ENCODE measurements around the gene LAMA2. TPM values are rescaled to one million over a fixed set of nuclear protein-coding genes. Genes with fewer than 3 reads are reported as not detected.
A peak's percentile ranks its signal among the peaks of the same experiment; 100 is the strongest.

The LAMA2 gene
- total and polyA plus RNA-seq, 2 donors (not counting 3 experiments of a cell fraction or from before 2014, with no cell fraction given): 0.51 to 0.75 TPM

DNA sequence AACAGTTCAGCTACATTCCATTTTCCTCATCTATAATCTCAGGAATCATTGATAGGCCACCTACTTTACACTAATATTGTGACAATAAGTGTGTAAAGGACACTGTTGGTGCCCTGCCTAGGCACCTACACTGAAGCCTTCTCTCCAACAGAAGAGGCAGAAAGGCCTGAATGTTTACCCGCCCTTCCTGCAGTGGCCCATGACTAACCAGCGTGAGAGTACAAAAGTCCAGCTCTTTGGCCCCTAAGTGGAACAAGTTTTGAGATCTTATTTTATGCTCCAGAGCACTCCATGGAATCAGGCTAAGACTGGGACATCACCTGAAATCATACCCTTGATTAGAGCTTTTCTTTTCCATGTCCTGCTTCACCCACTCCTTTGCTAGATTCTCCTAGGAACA, 467.3 kb downstream of the LAMA2 start:
- DNase-seq (ENCODE audit: low read depth, low spot score): no peak
- H3K9ac ChIP-seq (replicated peaks; ENCODE audit: extremely low read depth, insufficient read depth, low read length): no peak overlapping the region
- no peak overlapping the region for H3K27ac ChIP-seq (ENCODE audit: insufficient read depth, low read depth, low read length)
- intact Hi-C loops (cut with micrococcal nuclease) (no loop called here), dilution Hi-C loops (cut with MboI; ENCODE audit: extremely low pct_ligation_motif_present, low sequenced_read_pairs) (no loop called here)
- POLR2A ChIA-PET: no interaction called here
- H3K9me1 ChIP-seq (replicated peaks; ENCODE audit: control insufficient read depth, extremely low read depth, insufficient read depth, low read length): no peaks in the 10 kb centered on the region
- CTCF ChIA-PET: interaction anchor here (1.0 to 2.0 kb wide), 4 partner anchors 20 to 90 kb away, joined by 3 to 16 read pairs (median 4); no protein-coding TSS in a partner anchor
- H3K9me3 ChIP-seq (replicated peaks; ENCODE audit: control insufficient read depth, insufficient read depth, low read length): no peaks in the 10 kb centered on the region
- no peak for TF ChIP-seq GATA2 (IDR thresholded peaks at IDR 0.05; ENCODE audit: insufficient read depth, insufficient read length, low read depth, low read length)
- no peak for TF ChIP-seq EZH2 (IDR thresholded peaks at IDR 0.05; ENCODE audit: borderline replicate concordance, low read depth, low read length, severe bottlenecking)
- TF ChIP-seq POLR2AphosphoS5 (IDR thresholded peaks at IDR 0.05; ENCODE audit: insufficient read depth, low read depth, low read length): no peak
- TF ChIP-seq, protein P1, sequence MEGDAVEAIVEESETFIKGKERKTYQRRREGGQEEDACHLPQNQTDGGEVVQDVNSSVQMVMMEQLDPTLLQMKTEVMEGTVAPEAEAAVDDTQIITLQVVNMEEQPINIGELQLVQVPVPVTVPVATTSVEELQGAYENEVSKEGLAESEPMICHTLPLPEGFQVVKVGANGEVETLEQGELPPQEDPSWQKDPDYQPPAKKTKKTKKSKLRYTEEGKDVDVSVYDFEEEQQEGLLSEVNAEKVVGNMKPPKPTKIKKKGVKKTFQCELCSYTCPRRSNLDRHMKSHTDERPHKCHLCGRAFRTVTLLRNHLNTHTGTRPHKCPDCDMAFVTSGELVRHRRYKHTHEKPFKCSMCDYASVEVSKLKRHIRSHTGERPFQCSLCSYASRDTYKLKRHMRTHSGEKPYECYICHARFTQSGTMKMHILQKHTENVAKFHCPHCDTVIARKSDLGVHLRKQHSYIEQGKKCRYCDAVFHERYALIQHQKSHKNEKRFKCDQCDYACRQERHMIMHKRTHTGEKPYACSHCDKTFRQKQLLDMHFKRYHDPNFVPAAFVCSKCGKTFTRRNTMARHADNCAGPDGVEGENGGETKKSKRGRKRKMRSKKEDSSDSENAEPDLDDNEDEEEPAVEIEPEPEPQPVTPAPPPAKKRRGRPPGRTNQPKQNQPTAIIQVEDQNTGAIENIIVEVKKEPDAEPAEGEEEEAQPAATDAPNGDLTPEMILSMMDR (IDR thresholded peaks at IDR 0.05; ENCODE audit: extremely low read depth in 1 of 2, insufficient read depth in 1 of 2, low read depth in 1 of 2, low read length in 2 of 2): no peak
- TF ChIP-seq, protein P2, sequence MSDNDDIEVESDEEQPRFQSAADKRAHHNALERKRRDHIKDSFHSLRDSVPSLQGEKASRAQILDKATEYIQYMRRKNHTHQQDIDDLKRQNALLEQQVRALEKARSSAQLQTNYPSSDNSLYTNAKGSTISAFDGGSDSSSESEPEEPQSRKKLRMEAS (IDR thresholded peaks at IDR 0.05; ENCODE audit: insufficient read depth, insufficient read length): no peak
- TF ChIP-seq POLR2A (IDR thresholded peaks at IDR 0.05; ENCODE audit: low read depth, low read length): no peak
- TF ChIP-seq JUN (IDR thresholded peaks at IDR 0.05; ENCODE audit: borderline replicate concordance, insufficient read depth, insufficient read length, low read depth): no peak
- no peak for TF ChIP-seq FOS (IDR thresholded peaks at IDR 0.05; ENCODE audit: borderline replicate concordance, insufficient read depth, low read length)
- no peak for TF ChIP-seq MYC (IDR thresholded peaks at IDR 0.05; ENCODE audit: low read depth, low read length)
- no peaks in the 10 kb centered on the region for H4K20me1 ChIP-seq (replicated peaks; ENCODE audit: control insufficient read depth, extremely low read depth, insufficient read depth, low read length)
- BruUV-seq (replicated peaks): no TSS peak
- peak overlapping the region; percentile 1 for H3K4me2 ChIP-seq (ENCODE audit: insufficient read depth, low read length)
- H3K4me3 ChIP-seq (replicated peaks in 1 of 3; ENCODE audit: insufficient read depth in 1 of 3, low read depth in 1 of 3, low read length in 3 of 3): no peak overlapping the region
- no peaks in the 10 kb centered on the region for H3K27me3 ChIP-seq (ENCODE audit: control insufficient read depth in 2 of 2, insufficient read depth in 2 of 2, low read length in 2 of 2)
- H3K4me1 ChIP-seq (ENCODE audit: control insufficient read depth, extremely low read depth, insufficient read depth, low read length): peaks cover 19% of the 10 kb centered on the region
- no peaks in the 10 kb centered on the region for H3K36me3 ChIP-seq (ENCODE audit: control insufficient read depth in 2 of 2, extremely low read depth in 1 of 2, insufficient read depth in 2 of 2, low read length in 2 of 2)
- peak overlapping the region; percentile 62 for H2AFZ ChIP-seq (ENCODE audit: low read depth, low read length)
- FAIRE-seq: no peak
- no peaks in the 10 kb centered on the region for H3K79me2 ChIP-seq (ENCODE audit: control insufficient read depth, insufficient read depth, low read length)

Measured in endothelial cell of umbilical vein (primary cell).